Neural crest cell (in vitro differentiated cells): ENCODE data around the gene C19orf67. TPM values are rescaled to one million over a fixed set of nuclear protein-coding genes. Genes with fewer than 3 reads are reported as not detected.
A peak's percentile ranks its signal among the peaks of the same experiment; 100 is the strongest.
"Not testable (repeated sequence)": the region's sequence is repeated elsewhere in the genome, so short reads cannot be mapped to it uniquely, and the experiment has no call there.

ENCODE experiments used
- DNase-seq: peaks from one replicate; pipeline ENCODE4 v3.0.0; 2021; ENCODE audit warnings: low read depth, mixed read lengths, low spot score
- H3K27ac Mint-ChIP-seq: one replicate; pipeline ENCODE4 v1.8.0; 2021; ENCODE audit warnings: mild to moderate bottlenecking, mixed read lengths; ENCODE audit not compliant: unreplicated experiment
- H3K27me3 Mint-ChIP-seq: 2 replicates; pipeline ENCODE4 v1.8.0; 2021; ENCODE audit warnings: low read depth, mild to moderate bottlenecking, mixed read lengths
- H3K36me3 Mint-ChIP-seq: 2 replicates; pipeline ENCODE4 v1.8.0; 2021; ENCODE audit warnings: low read depth, mild to moderate bottlenecking, mixed read lengths
- H3K4me1 Mint-ChIP-seq: 2 replicates; pipeline ENCODE4 v1.8.0; 2021; ENCODE audit warnings: mixed read lengths
- H3K4me3 Mint-ChIP-seq: one replicate; pipeline ENCODE4 v1.8.0; 2021; ENCODE audit warnings: mild to moderate bottlenecking, mixed read lengths
- H3K9me3 Mint-ChIP-seq: 2 replicates; pipeline ENCODE4 v1.8.0; 2021; ENCODE audit warnings: mixed read lengths
- total RNA-seq: library from RNA; stranded (reverse); gene quantifications from 2 replicates; pipeline ENCODE4 v1.2.1, GENCODE V29; 2021
- TF ChIP-seq, protein P1 (sequence below): fragments of 200-600 bp; sonication (generic); conservative IDR thresholded peaks from 2 replicates; pipeline ENCODE4 v1.5.0; 2021; ENCODE audit warnings: antibody characterized with exemption, mild to moderate bottlenecking

The C19orf67 gene
- total RNA-seq, 1 donor from 2014 or later: not detected

DNA sequence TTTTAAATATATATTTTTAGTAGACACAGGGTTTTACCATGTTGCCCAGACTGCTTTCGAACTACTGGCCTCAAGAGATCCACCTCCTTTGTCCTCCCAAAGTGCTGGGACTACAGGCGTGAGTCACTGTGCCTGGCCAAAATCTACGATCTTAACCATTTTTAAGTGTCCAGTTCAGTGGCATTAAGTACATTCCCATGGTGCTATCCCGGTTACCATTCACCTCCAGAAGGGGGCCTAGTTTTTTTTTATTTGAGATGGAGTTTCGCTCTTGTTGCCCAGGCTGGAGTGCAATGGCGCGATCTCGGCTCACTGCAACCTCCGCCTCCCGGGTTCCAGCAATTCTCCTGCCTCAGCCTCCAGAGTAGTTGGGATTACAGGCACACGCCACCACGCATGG, 50.4 kb downstream of the C19orf67 start:
- not testable (repeated sequence) for H3K9me3 Mint-ChIP-seq, H3K36me3 Mint-ChIP-seq, H3K4me3 Mint-ChIP-seq, H3K27me3 Mint-ChIP-seq, H3K27ac Mint-ChIP-seq, H3K4me1 Mint-ChIP-seq, DNase-seq
- TF ChIP-seq, protein P1, sequence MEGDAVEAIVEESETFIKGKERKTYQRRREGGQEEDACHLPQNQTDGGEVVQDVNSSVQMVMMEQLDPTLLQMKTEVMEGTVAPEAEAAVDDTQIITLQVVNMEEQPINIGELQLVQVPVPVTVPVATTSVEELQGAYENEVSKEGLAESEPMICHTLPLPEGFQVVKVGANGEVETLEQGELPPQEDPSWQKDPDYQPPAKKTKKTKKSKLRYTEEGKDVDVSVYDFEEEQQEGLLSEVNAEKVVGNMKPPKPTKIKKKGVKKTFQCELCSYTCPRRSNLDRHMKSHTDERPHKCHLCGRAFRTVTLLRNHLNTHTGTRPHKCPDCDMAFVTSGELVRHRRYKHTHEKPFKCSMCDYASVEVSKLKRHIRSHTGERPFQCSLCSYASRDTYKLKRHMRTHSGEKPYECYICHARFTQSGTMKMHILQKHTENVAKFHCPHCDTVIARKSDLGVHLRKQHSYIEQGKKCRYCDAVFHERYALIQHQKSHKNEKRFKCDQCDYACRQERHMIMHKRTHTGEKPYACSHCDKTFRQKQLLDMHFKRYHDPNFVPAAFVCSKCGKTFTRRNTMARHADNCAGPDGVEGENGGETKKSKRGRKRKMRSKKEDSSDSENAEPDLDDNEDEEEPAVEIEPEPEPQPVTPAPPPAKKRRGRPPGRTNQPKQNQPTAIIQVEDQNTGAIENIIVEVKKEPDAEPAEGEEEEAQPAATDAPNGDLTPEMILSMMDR: peak; percentile 29

DNA sequence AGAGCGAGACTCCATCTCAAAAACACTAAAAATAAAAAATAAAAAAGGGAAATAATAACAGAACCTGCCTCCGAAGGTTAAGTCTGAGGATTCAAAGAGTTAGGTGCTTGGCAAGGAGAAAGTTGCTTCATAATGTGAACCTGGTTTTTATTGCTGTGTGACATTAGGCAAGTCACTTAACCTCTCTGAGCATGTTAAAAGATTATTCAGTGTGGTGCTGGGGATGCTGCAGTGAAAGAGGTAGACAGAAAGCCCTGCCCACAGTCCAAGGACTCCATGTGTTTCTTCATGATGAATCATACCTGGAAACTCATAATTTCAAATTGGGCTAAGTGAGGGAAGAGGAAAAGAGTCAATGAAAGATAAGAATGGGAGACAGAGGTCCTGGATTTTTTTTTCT, 51.6 kb downstream of the C19orf67 start:
- no peak overlapping the region for H3K27ac Mint-ChIP-seq
- peaks cover 6% of the 10 kb centered on the region for H3K4me1 Mint-ChIP-seq
- DNase-seq: no peak
- H3K36me3 Mint-ChIP-seq: no peaks in the 10 kb centered on the region
- H3K4me3 Mint-ChIP-seq: no peak overlapping the region
- H3K9me3 Mint-ChIP-seq: no peaks in the 10 kb centered on the region
- TF ChIP-seq, protein P1: no peak
- peaks cover 13% of the 10 kb centered on the region for H3K27me3 Mint-ChIP-seq

DNA sequence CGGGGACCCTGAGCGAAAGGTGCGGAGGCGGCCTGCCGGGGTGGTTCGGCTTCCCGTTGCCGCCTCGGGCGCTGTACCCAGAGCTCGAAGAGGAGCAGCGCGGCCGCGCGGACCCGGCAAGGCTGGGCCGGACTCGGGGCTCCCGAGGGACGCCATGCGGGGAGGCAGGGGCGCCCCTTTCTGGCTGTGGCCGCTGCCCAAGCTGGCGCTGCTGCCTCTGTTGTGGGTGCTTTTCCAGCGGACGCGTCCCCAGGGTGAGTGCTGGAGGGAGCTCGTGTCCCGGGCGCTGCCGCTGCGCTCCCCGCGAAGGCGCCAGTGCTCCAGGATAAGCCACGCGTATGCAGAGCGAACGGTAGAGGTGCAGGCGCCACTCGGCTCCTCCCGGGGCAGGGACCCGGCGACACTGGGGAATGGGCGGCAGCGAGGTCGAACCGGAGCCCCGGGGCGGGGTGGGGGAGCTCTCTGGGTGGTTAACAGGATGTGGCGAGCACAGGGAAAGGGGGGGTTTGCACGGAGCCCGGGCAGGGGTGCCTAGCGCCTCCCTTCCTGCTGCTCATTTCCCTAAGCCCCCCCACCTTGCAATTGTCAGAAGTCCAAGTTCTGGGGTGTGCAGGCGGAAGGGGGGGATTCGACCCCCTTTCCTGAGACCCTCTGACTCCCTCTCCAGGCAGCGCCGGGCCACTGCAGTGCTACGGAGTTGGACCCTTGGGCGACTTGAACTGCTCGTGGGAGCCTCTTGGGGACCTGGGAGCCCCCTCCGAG, 53.7 kb downstream of the C19orf67 start, which contains the start of gene IL27RA:
Gene IL27RA (plus strand): TSS at position 44 of the 762 bp plus-strand sequence. CDS start 111 bp downstream, at position 155.
- Mint-ChIP-seq H3K4me1 (peaks cover 6% of the 10 kb centered on the region), H3K27me3 (peaks cover 21% of the 10 kb centered on the region), H3K9me3 (no peaks in the 10 kb centered on the region), H3K36me3 (no peaks in the 10 kb centered on the region), H3K27ac (no peak within 1 kb of the TSS), H3K4me3 (peak within 1 kb of the TSS; percentile 82)
- DNase-seq: peak; percentile 48
- TF ChIP-seq, protein P1: peak; percentile 65

Other genes starting within 250 kb of the C19orf67 start
- 0.73 and 1.6 TPM in 2 replicates for gene NANOS3, start 208.6 kb downstream of the C19orf67 start, total RNA-seq
- 15.0 and 15.1 TPM in 2 replicates for gene BRME1, start 179.7 kb downstream of the C19orf67 start, total RNA-seq
- 31.7 and 32.4 TPM in 2 replicates for gene CC2D1A, start 179.6 kb downstream of the C19orf67 start, total RNA-seq
- 0.14 and 0.42 TPM in 2 replicates for gene PODNL1, start 147.4 kb downstream of the C19orf67 start, total RNA-seq
- gene DCAF15, start 133.3 kb downstream of the C19orf67 start, total RNA-seq: 83.5 and 85.6 TPM in 2 replicates
- 17.6 and 19.9 TPM in 2 replicates for gene RFX1, start 79.5 kb downstream of the C19orf67 start, total RNA-seq
- gene RLN3, start 57.6 kb downstream of the C19orf67 start, total RNA-seq: not detected in 2 replicates
- gene IL27RA, start 54.0 kb downstream of the C19orf67 start, total RNA-seq: 4.8 and 5.0 TPM in 2 replicates
- gene PALM3, start 23.7 kb downstream of the C19orf67 start, total RNA-seq: 5.2 and 5.7 TPM in 2 replicates
- 0.39 and 0.98 TPM in 2 replicates for gene MISP3, start 13.0 kb downstream of the C19orf67 start, total RNA-seq
- gene SAMD1, start 5.0 kb upstream of the C19orf67 start, total RNA-seq: 67.2 and 71.9 TPM in 2 replicates
- gene PRKACA, start 32.0 kb upstream of the C19orf67 start, total RNA-seq: 103 TPM in 2 replicates
- gene ASF1B, start 50.8 kb upstream of the C19orf67 start, total RNA-seq: 54.8 and 55.6 TPM in 2 replicates
- 34.6 and 38.5 TPM in 2 replicates for gene ADGRL1, start 120.4 kb upstream of the C19orf67 start, total RNA-seq